Gastrocnemius medialis (tissue), 4 donors: ENCODE results near the gene SLC25A48.

Experiments used
- CTCF ChIP-seq, 5 experiments: fragments of 450-650 bp in 3 of 5; fragments of 200-600 bp in 2 of 5; sonication (generic) in 2 of 5; IDR thresholded peaks in 4 of 5; conservative IDR thresholded peaks in 1 of 5; 1 replicate in 4 of 5; 2 replicates in 1 of 5; pipeline ENCODE4 v1.5.1; 2016 to 2019; ENCODE audit warnings: antibody characterized with exemption in 5 of 5, mild to moderate bottlenecking in 3 of 5, moderate library complexity in 3 of 5
- POLR2A ChIP-seq, 2 donors: fragments of 450-650 bp; IDR thresholded peaks; one replicate each; pipeline ENCODE4 v1.6.1; 2017; ENCODE audit warnings: antibody characterized with exemption in 2 of 2, mild to moderate bottlenecking in 2 of 2, moderate library complexity in 2 of 2

DNA sequence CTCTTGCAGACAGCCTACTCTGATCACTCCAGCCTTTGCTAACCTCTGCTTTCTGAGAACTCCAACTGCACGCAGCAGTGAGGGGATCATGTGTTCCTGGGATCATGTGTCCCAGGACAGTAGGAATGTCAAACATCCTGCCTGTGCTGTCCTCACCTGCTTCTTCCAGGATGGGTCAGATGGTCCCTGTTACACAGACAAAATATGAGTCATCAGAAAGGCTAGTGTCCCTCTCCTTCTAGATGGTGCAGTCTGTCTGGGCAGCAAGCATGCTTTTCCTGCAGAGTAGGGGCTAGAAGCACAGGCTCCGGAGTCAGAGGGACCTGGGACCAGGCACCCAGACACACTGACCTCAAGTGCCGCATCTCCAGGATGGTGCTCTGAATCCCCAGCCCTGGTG, 20.1 kb upstream of the SLC25A48 start:
- TF ChIP-seq CTCF (IDR thresholded peaks at IDR 0.05 in 4 of 5, conservative IDR thresholded peaks at IDR 0.05 in 1 of 5) (no peak), POLR2A (IDR thresholded peaks at IDR 0.05) (no peak)
